ENCODE measurements around the gene SECISBP2L. TPM values are rescaled to one million over a fixed set of nuclear protein-coding genes. Genes with fewer than 3 reads are reported as not detected.
A peak's percentile ranks its signal among the peaks of the same experiment; 100 is the strongest.

The SECISBP2L gene
- total and polyA plus RNA-seq, 9 of the 15 experiments (the other 6 are each of a cell fraction or from before 2014, with no cell fraction given), result 0.55 to 14.1 (median 10.4) TPM

DNA sequence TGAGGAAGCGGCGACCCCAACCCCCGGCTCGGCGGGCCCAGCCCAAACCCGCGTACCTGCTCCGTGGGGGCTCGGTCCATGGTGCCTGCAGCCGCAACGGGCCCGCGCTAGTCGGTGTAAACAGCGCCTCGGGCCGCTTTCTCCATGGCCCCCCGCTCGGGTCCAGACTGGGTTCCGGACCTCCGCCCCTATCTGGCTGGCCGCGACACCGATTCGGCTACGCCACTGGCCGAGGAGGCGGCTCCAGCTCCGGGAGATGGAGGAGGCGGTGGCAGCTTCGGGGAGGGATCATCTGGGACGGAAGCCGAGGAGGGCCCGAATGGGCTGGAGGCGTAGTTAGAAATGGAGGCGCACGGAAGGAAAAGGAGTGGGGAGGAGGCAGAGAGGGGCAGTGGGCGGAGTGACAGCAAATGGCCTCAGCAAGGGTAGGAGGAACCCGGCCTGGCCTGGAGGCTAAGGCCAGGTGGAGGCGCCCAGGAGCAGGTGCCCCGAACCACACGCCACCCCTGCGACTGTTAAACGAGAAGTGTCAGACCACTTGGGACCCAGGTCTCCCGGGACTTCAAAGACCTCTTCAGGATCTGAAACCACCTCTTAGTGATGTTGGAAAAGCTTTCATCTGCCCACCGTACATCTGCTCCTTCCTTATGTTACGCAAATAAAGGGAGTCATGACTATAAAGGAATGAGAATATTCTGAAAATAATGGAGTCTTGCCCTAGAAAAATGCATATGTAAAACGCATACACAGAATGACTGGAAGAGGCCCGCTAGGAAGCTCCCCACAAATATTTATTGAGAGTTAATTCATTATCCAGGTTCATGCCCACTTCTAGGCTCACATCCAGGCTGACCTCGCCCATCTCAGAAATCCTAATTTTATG is at the start of gene SECISBP2L (continued):
- TF ChIP-seq GTF2A2 (tag; IDR thresholded peaks at IDR 0.05) (no peak), LEF1 (IDR thresholded peaks at IDR 0.05) (no peak), MCM5 (IDR thresholded peaks at IDR 0.05; ENCODE audit: low read depth) (no peak), HNRNPK (IDR thresholded peaks at IDR 0.05; ENCODE audit: low read depth, low read length, poor library complexity, severe bottlenecking) (no peak), RFX5 (IDR thresholded peaks at IDR 0.05; ENCODE audit: low read depth, low read length) (no peak), ZNF217 (CRISPR knock-in tag; IDR thresholded peaks at IDR 0.05) (no peak), SIRT6 (IDR thresholded peaks at IDR 0.05; ENCODE audit: low read depth, low read length) (no peak), EP400 (IDR thresholded peaks at IDR 0.05) (peak; percentile 76), SNRNP70 (optimal IDR thresholded peaks at IDR 0.05; ENCODE audit: low read depth, low read length) (no peak), ZBED1 (IDR thresholded peaks at IDR 0.05) (no peak; the same call in 1 of the 2 replicates), SMARCB1 (IDR thresholded peaks at IDR 0.05; ENCODE audit: insufficient read length, low read depth) (no peak), PRMT5 (CRISPR knock-in tag; IDR thresholded peaks at IDR 0.05) (no peak), ZNF24 (IDR thresholded peaks at IDR 0.05) (peak; percentile 68), HIVEP1 (CRISPR knock-in tag; IDR thresholded peaks at IDR 0.05) (no peak), ELF2 (CRISPR knock-in tag; IDR thresholded peaks at IDR 0.05) (no peak), ZNF780A (CRISPR knock-in tag; IDR thresholded peaks at IDR 0.05) (no peak), ZNF41 (CRISPR knock-in tag; conservative IDR thresholded peaks at IDR 0.05) (no peak), SAP30 (IDR thresholded peaks at IDR 0.05; ENCODE audit: borderline replicate concordance, insufficient read depth, low read depth, low read length, poor library complexity, severe bottlenecking) (peak; percentile 94), CBFB (CRISPR knock-in tag; IDR thresholded peaks at IDR 0.05) (no peak), TCF7L2 (IDR thresholded peaks at IDR 0.05; ENCODE audit: low read depth, low read length) (no peak), ZNF282 (CRISPR knock-in tag; IDR thresholded peaks at IDR 0.05) (no peak), SETDB1 (IDR thresholded peaks at IDR 0.05; ENCODE audit: low read length) (no peak), XRCC4 (IDR thresholded peaks at IDR 0.05; ENCODE audit: extremely low read depth, insufficient read depth, insufficient read length) (no peak), ARID2 (IDR thresholded peaks at IDR 0.05) (no peak), SRSF3 (IDR thresholded peaks at IDR 0.05; ENCODE audit: insufficient read depth, low read length) (no peak)
- TF ChIP-seq, protein P1, sequence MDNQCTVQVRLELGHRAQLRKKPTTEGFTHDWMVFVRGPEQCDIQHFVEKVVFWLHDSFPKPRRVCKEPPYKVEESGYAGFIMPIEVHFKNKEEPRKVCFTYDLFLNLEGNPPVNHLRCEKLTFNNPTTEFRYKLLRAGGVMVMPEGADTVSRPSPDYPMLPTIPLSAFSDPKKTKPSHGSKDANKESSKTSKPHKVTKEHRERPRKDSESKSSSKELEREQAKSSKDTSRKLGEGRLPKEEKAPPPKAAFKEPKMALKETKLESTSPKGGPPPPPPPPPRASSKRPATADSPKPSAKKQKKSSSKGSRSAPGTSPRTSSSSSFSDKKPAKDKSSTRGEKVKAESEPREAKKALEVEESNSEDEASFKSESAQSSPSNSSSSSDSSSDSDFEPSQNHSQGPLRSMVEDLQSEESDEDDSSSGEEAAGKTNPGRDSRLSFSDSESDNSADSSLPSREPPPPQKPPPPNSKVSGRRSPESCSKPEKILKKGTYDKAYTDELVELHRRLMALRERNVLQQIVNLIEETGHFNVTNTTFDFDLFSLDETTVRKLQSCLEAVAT (IDR thresholded peaks at IDR 0.05), result peak; percentile 36 to 40; a peak in 1 of 4 replicates
- TF ChIP-seq, protein P2, sequence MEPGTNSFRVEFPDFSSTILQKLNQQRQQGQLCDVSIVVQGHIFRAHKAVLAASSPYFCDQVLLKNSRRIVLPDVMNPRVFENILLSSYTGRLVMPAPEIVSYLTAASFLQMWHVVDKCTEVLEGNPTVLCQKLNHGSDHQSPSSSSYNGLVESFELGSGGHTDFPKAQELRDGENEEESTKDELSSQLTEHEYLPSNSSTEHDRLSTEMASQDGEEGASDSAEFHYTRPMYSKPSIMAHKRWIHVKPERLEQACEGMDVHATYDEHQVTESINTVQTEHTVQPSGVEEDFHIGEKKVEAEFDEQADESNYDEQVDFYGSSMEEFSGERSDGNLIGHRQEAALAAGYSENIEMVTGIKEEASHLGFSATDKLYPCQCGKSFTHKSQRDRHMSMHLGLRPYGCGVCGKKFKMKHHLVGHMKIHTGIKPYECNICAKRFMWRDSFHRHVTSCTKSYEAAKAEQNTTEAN (CRISPR knock-in tag; IDR thresholded peaks at IDR 0.05), result no peak
- TF ChIP-seq, protein P3, sequence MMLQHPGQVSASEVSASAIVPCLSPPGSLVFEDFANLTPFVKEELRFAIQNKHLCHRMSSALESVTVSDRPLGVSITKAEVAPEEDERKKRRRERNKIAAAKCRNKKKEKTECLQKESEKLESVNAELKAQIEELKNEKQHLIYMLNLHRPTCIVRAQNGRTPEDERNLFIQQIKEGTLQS (IDR thresholded peaks at IDR 0.05), result peak; percentile 27; the same call in 1 of the 2 replicates
- TF ChIP-seq, protein P3 (CRISPR knock-in tag; conservative IDR thresholded peaks at IDR 0.05), result no peak
